HepG2 (cell line): ENCODE data around the gene PAM16.

ENCODE experiments used
- ELF1 ChIP-seq: sonication (generic); formaldehyde crosslinking; IDR thresholded peaks from 2 replicates; pipeline ENCODE4 v1.4.0; 2020; ENCODE audit warnings: missing genetic modification reagents
- EP300 ChIP-seq, 3 experiments: sonication (generic) in 1 of 3; formaldehyde crosslinking in 1 of 3; IDR thresholded peaks; 2 replicates each; pipeline versions ENCODE4 v1.5.1 to v1.6.1; 2011 to 2020; ENCODE audit warnings: low read depth in 2 of 3, low read length in 2 of 3, borderline replicate concordance in 1 of 3, improper control_type of control experiment in 1 of 3, mild to moderate bottlenecking in 1 of 3, missing genetic modification reagents in 1 of 3, moderate library complexity in 1 of 3
- FOXM1 ChIP-seq: sonication (generic); formaldehyde crosslinking; IDR thresholded peaks from 2 replicates; pipeline ENCODE4 v1.5.0; 2020; ENCODE audit warnings: missing genetic modification reagents
- GABPB1 ChIP-seq: IDR thresholded peaks from 2 replicates; pipeline ENCODE4 v1.6.1; 2016; ENCODE audit warnings: mild to moderate bottlenecking, missing genetic modification reagents, moderate library complexity, missing compliant biosample characterization
- KLF16 ChIP-seq, 2 experiments: sonication (generic) in 1 of 2; formaldehyde crosslinking in 1 of 2; IDR thresholded peaks; 2 replicates each; pipeline versions ENCODE4 v1.6.1 to v1.8.0; 2016 to 2023; ENCODE audit warnings: missing genetic modification reagents in 2 of 2, missing compliant biosample characterization in 1 of 2
- MTF1 ChIP-seq: sonication (generic); formaldehyde crosslinking; IDR thresholded peaks from 2 replicates; pipeline ENCODE4 v1.5.0; 2020; ENCODE audit warnings: missing genetic modification reagents
- NCOA2 ChIP-seq: sonication (generic); formaldehyde crosslinking; IDR thresholded peaks from 2 replicates; pipeline ENCODE4 v1.8.0; 2022; ENCODE audit warnings: inconsistent platforms
- RERE ChIP-seq: IDR thresholded peaks from 2 replicates; pipeline ENCODE4 v1.6.1; 2016; ENCODE audit warnings: low read depth, missing genetic modification reagents, missing compliant biosample characterization
- ZBTB7A ChIP-seq: sonication (generic); formaldehyde crosslinking; IDR thresholded peaks from 2 replicates; pipeline ENCODE4 v1.8.0; 2022; ENCODE audit warnings: mild to moderate bottlenecking, missing genetic modification reagents
- ZNF282 ChIP-seq: fragments of 450-650 bp; IDR thresholded peaks from 2 replicates; pipeline ENCODE4 v1.6.1; 2018; ENCODE audit not compliant: partially characterized antibody
- ZNF337 ChIP-seq: sonication (generic); formaldehyde crosslinking; IDR thresholded peaks from 2 replicates; pipeline ENCODE4 v1.5.1; 2020; ENCODE audit warnings: missing genetic modification reagents, low read depth, mild to moderate bottlenecking, borderline replicate concordance
- ZNF543 ChIP-seq: sonication (generic); formaldehyde crosslinking; IDR thresholded peaks from 2 replicates; pipeline ENCODE4 v1.4.0; 2020; ENCODE audit warnings: mild to moderate bottlenecking, missing genetic modification reagents
- ZNF775 ChIP-seq: sonication (generic); formaldehyde crosslinking; IDR thresholded peaks from 2 replicates; pipeline ENCODE4 v1.4.0; 2020; ENCODE audit warnings: missing genetic modification reagents, mild to moderate bottlenecking, moderate library complexity, borderline replicate concordance

- TF ChIP-seq RERE (CRISPR knock-in tag) (no peak), NCOA2 (CRISPR knock-in tag) (no peak), MTF1 (CRISPR knock-in tag) (no peak), GABPB1 (CRISPR knock-in tag) (no peak), ZNF337 (CRISPR knock-in tag) (no peak), KLF16 (CRISPR knock-in tag; IDR thresholded peaks at IDR 0.05) (no peak), ELF1 (CRISPR knock-in tag) (no peak), FOXM1 (CRISPR knock-in tag) (no peak), ZNF775 (no peak), EP300 (IDR thresholded peaks at IDR 0.05; ENCODE audit: low read depth in 2 of 2, low read length in 2 of 2) (no peak), EP300 (CRISPR knock-in tag; IDR thresholded peaks at IDR 0.05; ENCODE audit: borderline replicate concordance) (no peak), ZNF282 (no peak), ZBTB7A (no peak), ZNF543 (CRISPR knock-in tag) (no peak)
These were observed 10.7 kb downstream of the PAM16 start for GRCh38 chr16:4340443-4340842.
